Measurements from ENCODE around the gene KCNIP1. TPM values are rescaled to one million over a fixed set of nuclear protein-coding genes. Genes with fewer than 3 reads are reported as not detected.

The KCNIP1 gene
- total RNA-seq, 8 experiments from 2014 or later: 0.80 to 35.0 (median 14.5) TPM; not detected in 2

DNA sequence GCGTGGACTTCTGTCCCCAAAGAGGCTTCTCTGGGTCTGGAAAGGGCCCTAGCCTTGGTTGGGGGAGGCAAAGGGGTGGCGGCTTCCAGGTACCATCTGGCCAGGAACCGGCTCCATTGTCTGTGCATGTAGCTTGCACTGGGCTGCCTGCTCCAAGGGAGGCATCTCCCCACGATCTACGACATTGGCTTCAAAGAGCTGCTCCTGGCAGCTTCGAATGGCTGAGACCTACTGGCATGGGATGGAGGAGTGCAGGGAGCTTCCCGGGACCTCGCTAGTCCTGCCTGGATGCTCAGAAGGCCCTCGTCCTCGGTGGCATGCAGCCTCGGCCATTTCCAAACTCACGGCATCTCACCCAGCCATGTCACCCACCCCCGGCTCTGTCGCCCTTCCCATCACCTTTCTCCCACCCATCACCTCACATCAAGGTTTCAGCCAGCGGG, 137.8 kb downstream of the KCNIP1 start:
- Histone ChIP-seq H3K27ac (no peak overlapping the region), H3K4me3 (no peak overlapping the region), H3K4me1 (replicated peaks in 1 of 2) (peaks cover 2 to 3% of the 10 kb centered on the region in 2 donors)
- no peak for ATAC-seq (replicated peaks in 6 of 8)
- WGBS, 10 experiments: 58 to 91% (median 64%) methylated on average over 2 to 6 of the region's 15 CpGs; no CpG with 5 or more reads in 7 of the 10 experiments
- in situ Hi-C loops (cut with MboI; ENCODE audit: low pct_unique_long_range_greater_than_20kb in 2 of 9, low sequenced_read_pairs in 9 of 9, unreplicated experiment in 9 of 9): loop anchor here in 2 of 9 experiments (25.0 kb wide), 2 partner anchors 146 to 204 kb away; partner anchors contain the start of gene GABRP (in 1 of the 2)

DNA sequence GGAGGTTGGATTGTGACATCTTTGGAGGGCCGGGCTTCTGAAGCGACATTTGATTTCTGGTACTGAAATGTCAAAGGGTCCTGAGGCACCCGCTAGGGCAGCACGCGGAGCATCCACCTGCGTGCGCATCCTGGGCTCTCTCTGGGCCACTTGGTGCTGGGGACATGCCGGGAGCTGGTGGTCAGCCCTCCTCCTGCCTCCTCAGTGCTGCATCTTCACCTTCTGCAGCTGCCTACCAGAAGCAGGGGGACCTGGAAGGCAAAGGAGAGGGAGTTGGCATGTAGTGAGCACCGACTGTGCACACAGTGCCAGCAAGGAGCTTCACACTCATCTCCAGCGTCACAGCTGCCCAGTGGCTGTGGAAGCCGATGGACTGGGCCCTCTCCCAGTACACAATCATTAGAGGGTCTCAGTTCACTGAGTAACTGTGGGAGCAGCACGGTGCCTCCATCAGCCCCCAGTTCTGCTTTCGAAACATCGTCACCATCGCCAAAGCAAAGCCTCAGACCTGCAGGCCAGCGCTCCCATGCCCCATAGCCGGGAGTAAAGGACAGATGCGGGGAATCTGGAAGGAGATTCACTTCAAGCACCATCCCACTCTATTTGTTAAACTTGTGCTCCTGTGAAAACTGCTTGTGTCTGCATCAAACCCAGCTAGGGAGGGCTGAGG, 138.4 kb downstream of the KCNIP1 start:
- ATAC-seq (replicated peaks in 6 of 8): no peak
- WGBS, 10 experiments: 20 to 100% (median 92%) methylated on average over 1 to 10 of the region's 18 CpGs; no CpG with 5 or more reads in 3 of the 10 experiments
- in situ Hi-C loops (cut with MboI; ENCODE audit: low pct_unique_long_range_greater_than_20kb in 2 of 9, low sequenced_read_pairs in 9 of 9, unreplicated experiment in 9 of 9): loop anchor here in 2 of 9 experiments (25.0 kb wide), 2 partner anchors 145 to 205 kb away; partner anchors contain the start of gene GABRP (in 1 of the 2)

DNA sequence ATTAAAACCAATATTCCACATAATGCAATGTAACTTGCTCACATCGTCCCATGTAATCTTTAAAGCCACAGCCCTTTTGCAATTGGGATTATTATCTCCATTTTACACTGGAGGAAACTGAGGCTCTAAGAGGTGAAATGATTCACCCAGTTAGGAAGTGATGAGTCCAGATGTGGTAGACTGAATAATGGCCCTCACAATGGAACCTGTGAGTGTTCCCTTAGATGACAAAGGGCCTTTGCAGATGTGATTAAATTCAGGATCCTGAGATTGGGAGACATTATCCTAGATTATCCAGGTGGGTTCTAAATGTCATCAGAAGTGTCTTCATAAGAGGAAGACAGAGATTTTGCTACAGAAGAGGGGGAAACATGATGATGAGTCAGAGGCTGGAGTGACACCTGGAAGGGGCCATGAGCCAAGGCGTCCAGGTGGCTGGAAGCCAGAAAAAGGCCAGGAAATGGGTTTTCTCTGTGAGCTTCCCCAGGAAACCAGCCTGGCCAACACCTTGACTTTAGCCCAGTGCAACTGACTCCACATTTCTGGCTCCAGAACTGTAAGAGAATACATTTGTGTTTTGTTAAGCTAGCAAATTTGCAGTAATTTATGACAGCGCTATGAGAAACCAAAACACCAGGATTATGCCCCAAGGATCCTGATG, 139.1 kb downstream of the KCNIP1 start:
- 0 to 100% (median 77%) methylated on average over 1 to 3 of the region's 3 CpGs; no CpG with 5 or more reads in 2 of the 10 experiments for WGBS, 10 experiments
- Histone ChIP-seq H3K4me1 (replicated peaks in 1 of 2) (peaks cover 2 to 3% of the 10 kb centered on the region in 2 donors), H3K27ac (no peak overlapping the region), H3K4me3 (no peak overlapping the region)
- in situ Hi-C loops (cut with MboI; ENCODE audit: low pct_unique_long_range_greater_than_20kb in 2 of 9, low sequenced_read_pairs in 9 of 9, unreplicated experiment in 9 of 9): loop anchor here in 2 of 9 experiments (25.0 kb wide), 2 partner anchors 144 to 206 kb away; partner anchors contain the start of gene GABRP (in 1 of the 2)
- no peak for ATAC-seq (replicated peaks in 6 of 8)

More for the DNA sequence above, 138.4 kb downstream of the KCNIP1 start:
- Histone ChIP-seq H3K4me1 (replicated peaks in 1 of 2) (peaks cover 2 to 3% of the 10 kb centered on the region in 2 donors), H3K27ac (no peak overlapping the region), H3K4me3 (no peak overlapping the region)

DNA sequence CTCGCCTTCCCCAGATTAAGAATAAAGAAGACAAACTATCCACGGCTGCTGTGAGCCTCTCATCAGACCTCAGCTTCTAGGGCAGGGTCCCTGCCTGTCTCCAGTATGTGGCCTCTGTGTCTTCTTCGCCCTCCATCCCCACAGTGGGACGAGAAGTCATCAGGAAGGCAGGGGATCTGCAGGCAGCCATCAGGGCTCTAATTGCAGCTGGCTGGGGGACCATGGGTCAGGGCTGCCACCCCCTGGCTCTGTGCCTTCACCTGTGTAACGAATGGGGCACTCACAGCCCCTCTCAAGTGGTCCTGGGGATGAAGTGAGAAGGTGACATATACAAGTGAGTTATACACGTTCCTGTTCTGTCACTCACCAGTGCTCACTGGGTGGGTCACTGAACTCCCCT, 139.8 kb downstream of the KCNIP1 start:
- in situ Hi-C loops (cut with MboI; ENCODE audit: low pct_unique_long_range_greater_than_20kb in 2 of 9, low sequenced_read_pairs in 9 of 9, unreplicated experiment in 9 of 9): loop anchor here in 2 of 9 experiments (25.0 kb wide), 2 partner anchors 144 to 206 kb away; partner anchors contain the start of gene GABRP (in 1 of the 2)
- Histone ChIP-seq H3K4me1 (replicated peaks in 1 of 2) (peaks cover 2 to 3% of the 10 kb centered on the region in 2 donors), H3K4me3 (no peak overlapping the region), H3K27ac (no peak overlapping the region)
- WGBS, 10 experiments: 0 to 100% (median 56%) methylated on average over 1 to 4 of the region's 6 CpGs; no CpG with 5 or more reads in 4 of the 10 experiments
- ATAC-seq (replicated peaks in 6 of 8): no peak

DNA sequence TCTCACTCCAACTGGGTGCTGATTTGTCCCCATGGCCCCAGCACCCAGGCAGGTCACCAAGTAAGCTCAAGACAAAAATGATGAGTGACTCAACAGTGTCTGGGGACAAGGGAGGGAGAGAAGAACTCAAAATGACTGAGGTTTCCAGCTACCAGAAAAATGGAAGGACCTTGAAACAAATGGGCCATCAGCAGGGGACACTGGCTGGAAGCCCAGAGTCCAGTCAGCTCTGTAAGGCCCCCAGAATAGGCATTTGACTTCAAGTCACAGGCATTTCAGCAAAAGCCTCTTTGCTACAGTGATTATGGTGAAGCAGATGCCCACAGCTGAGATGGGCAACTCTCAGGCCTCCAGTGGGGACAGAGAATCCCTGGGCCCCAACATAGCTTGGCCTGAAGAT, 140.7 kb downstream of the KCNIP1 start:
- no peak for ATAC-seq (replicated peaks in 6 of 8)
- H3K27ac ChIP-seq: no peak overlapping the region
- H3K4me3 ChIP-seq: no peak overlapping the region
- peaks cover 0 to 2% of the 10 kb centered on the region in 2 donors for H3K4me1 ChIP-seq (replicated peaks in 1 of 2)
- in situ Hi-C loops (cut with MboI; ENCODE audit: low pct_unique_long_range_greater_than_20kb in 2 of 9, low sequenced_read_pairs in 9 of 9, unreplicated experiment in 9 of 9): loop anchor here in 2 of 9 experiments (25.0 kb wide), 2 partner anchors 143 to 207 kb away; partner anchors contain the start of gene GABRP (in 1 of the 2)

DNA sequence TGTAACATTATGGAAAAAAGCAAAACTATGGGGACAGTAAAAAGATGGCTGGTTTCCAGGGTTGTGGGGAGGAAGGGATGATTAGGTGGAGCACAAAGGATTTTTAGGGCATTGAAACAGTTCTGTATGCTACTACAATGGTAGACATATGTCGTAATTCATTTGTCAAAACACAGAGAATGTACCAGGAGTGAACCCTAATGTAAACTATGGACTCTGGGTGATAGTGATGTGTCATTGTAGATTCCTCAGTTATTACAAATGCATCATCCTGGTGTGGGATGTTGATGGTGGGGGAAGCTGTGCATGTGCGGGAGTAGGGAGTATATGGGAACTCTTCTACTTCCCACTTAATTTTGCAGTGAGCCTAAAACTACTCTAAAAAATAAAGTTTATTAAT, 144.7 kb downstream of the KCNIP1 start:
- 0 to 100% (median 80%) methylated on average over 1 to 2 of the region's 2 CpGs; no CpG with 5 or more reads in 1 of the 10 experiments for WGBS, 10 experiments
- Histone ChIP-seq H3K4me3 (no peak overlapping the region), H3K27ac (no peak overlapping the region), H3K4me1 (replicated peaks in 1 of 2) (peaks cover 11 to 12% of the 10 kb centered on the region in 2 donors)
- ATAC-seq (replicated peaks in 6 of 8): no peak
- in situ Hi-C loops (cut with MboI; ENCODE audit: low pct_unique_long_range_greater_than_20kb in 2 of 9, low sequenced_read_pairs in 9 of 9, unreplicated experiment in 9 of 9): loop anchor here in 2 of 9 experiments (25.0 kb wide), 2 partner anchors 139 to 211 kb away; partner anchors contain the start of gene GABRP (in 1 of the 2)

DNA sequence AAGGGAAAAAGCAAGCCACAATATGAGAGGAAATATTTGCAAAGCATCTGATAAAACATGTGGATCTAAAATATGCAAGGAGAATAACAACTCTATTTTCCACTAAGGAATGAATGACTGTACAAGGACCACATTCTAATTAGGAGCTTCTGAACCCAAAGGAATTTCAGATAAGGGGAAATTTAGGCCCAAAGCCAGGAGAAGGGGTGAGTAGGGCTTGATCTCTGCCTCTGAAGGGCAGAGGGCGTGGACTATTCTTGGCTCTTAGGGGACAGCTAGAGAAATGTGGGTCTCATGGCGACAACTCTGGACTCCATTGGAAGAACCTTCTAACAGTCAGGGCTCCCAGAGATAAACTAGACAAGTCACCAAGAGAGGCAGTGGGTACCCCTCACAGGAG, 147.0 kb downstream of the KCNIP1 start:
- ATAC-seq (replicated peaks in 6 of 8): no peak
- no peak overlapping the region for H3K4me3 ChIP-seq
- peaks cover 14% of the 10 kb centered on the region in 2 donors for H3K4me1 ChIP-seq (replicated peaks in 1 of 2)
- WGBS, 10 experiments: 0 to 100% (median 86%) methylated on average over 1 to 2 of the region's 2 CpGs; no CpG with 5 or more reads in 3 of the 10 experiments
- no peak overlapping the region for H3K27ac ChIP-seq
- in situ Hi-C loops (cut with MboI; ENCODE audit: low pct_unique_long_range_greater_than_20kb in 2 of 9, low sequenced_read_pairs in 9 of 9, unreplicated experiment in 9 of 9): no loop called here

DNA sequence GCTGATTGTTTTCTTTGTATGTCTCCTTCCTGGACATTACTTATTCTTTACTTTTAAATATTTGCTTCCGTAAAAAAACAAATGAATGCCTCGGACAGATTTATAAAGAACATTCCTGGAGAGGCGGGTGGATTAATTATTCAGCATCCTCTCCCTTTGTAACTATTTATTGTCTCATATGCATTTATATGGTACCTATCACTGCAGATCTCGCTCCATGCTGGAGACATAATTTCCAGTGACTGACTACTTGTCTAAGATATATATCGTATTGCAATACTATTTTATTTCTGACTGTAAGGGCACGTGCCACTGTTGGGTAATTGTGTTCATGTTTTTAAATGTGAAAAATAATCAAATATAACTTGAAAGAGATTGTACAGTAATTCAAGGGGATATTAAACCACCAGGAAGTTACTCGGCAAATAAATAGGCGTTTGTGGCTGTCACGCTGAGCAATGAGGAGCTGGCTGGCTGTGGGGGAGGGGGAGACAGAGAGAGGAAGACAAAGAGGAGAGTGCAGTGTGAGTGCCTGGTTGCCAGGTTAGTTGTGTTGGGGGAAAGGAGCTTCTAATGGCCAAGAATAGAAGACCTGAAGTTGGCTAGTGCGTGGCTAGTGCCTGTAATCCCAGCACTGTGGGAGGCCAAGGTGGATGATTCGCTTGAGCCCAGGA, 147.9 kb downstream of the KCNIP1 start:
- Histone ChIP-seq H3K27ac (peak overlapping the region in 1 of 2 donors; percentile 17), H3K4me3 (no peak overlapping the region), H3K4me1 (replicated peaks in 1 of 2) (peaks cover 17 to 20% of the 10 kb centered on the region in 2 donors)
- in situ Hi-C loops (cut with MboI; ENCODE audit: low pct_unique_long_range_greater_than_20kb in 2 of 9, low sequenced_read_pairs in 9 of 9, unreplicated experiment in 9 of 9): no loop called here
- peak in 5 of 8 experiments; percentile 29 to 77 (median 53) for ATAC-seq (replicated peaks in 6 of 8)
- 47 to 95% (median 58%) methylated on average over 3 to 11 of the region's 11 CpGs for WGBS, 10 experiments

DNA sequence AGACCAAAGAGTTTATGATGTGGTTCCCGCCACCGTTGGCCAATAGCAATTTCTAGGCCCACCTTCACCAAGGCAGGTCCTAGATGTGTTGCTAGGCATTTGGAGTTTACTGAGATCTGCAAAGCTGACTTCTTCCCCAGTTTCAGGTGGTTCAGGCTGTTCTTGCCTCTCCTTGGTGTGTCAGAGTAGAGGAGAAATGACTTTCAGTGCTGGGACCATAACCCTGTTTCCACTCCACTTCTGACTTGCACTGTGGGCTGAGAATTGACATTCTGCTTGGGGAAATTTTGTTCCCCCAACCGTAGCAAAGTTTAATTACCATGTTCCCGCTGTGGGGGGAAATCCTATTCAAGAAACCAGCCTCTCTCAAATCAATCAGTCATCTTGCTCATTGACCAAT, 151.7 kb downstream of the KCNIP1 start:
- H3K4me3 ChIP-seq: no peak overlapping the region
- WGBS, 10 experiments: 0 to 79% (median 64%) methylated on average over 1 to 4 of the region's 4 CpGs; no CpG with 5 or more reads in 4 of the 10 experiments
- no peak for ATAC-seq (replicated peaks in 6 of 8)
- no peak overlapping the region for H3K27ac ChIP-seq
- in situ Hi-C loops (cut with MboI; ENCODE audit: low pct_unique_long_range_greater_than_20kb in 2 of 9, low sequenced_read_pairs in 9 of 9, unreplicated experiment in 9 of 9): no loop called here
- H3K4me1 ChIP-seq (replicated peaks in 1 of 2): peaks cover 15 to 17% of the 10 kb centered on the region in 2 donors

DNA sequence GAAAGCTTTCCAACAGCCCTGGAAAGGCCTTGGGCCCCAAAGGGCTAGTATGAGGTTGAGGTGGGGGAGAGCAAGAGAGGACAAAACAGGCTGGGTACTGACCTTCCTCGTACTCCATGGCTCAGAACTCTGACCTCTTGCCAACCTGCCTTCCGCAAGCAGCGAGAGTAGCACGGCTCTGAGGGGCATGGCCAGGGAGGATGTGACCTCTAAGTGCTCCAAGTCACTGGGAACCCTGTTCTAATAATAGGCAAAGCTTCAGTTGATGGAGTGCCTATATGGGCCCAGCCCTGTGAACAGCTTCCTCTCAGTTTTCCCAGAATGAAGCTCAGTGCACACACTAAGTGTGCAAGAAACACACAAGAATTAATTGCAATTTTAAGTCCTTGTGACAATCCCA, 152.1 kb downstream of the KCNIP1 start:
- 43 to 89% (median 80%) methylated on average over 1 to 3 of the region's 4 CpGs; no CpG with 5 or more reads in 5 of the 10 experiments for WGBS, 10 experiments
- in situ Hi-C loops (cut with MboI; ENCODE audit: low pct_unique_long_range_greater_than_20kb in 2 of 9, low sequenced_read_pairs in 9 of 9, unreplicated experiment in 9 of 9): no loop called here
- H3K4me3 ChIP-seq: no peak overlapping the region
- H3K27ac ChIP-seq: no peak overlapping the region
- peaks cover 15 to 17% of the 10 kb centered on the region in 2 donors for H3K4me1 ChIP-seq (replicated peaks in 1 of 2)
- ATAC-seq (replicated peaks in 6 of 8): no peak

DNA sequence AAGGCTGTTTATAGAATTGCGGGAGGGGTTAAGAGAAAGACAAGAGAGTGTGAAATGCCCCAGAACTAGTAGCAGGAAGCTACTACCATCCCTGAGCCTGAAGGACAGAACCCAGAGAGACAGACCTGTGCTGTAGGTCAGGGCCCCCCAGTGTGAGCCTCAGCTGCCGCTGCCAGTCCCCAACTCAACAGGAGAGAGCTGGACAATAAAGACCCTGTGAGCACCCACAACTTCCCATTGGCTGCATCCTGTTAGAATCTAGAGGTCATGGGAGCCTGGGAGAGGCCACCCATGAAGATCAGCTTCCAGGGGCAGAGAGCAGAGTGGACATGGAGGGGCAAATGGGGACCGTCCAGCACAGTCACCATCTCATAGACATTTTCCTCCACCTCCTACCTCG, 152.5 kb downstream of the KCNIP1 start:
- no peak overlapping the region for H3K27ac ChIP-seq
- ATAC-seq (replicated peaks in 6 of 8): no peak
- H3K4me3 ChIP-seq: no peak overlapping the region
- in situ Hi-C loops (cut with MboI; ENCODE audit: low pct_unique_long_range_greater_than_20kb in 2 of 9, low sequenced_read_pairs in 9 of 9, unreplicated experiment in 9 of 9): no loop called here
- H3K4me1 ChIP-seq (replicated peaks in 1 of 2): peaks cover 15% of the 10 kb centered on the region in 2 donors
- 17 to 100% (median 85%) methylated on average over 1 to 3 of the region's 4 CpGs; no CpG with 5 or more reads in 4 of the 10 experiments for WGBS, 10 experiments

DNA sequence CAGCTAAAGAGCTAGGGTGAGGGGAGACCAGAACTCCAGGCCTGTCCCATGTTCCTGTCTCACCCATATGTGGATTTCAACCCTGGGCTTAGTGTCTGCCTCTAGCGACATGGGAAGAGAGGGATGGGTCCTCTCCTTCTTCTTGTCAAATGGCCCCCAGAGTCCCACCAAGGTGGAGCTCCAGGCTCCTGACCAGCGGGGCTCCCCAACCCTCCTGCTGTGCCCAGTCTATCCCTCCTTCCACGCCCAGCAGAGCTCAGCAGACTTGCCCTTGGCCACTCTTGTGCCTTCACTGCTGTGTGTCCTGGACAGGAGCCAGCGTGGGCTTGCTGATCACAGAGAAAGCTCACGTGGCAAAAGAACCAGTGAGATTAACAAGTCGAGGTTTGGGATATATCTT, 156.7 kb downstream of the KCNIP1 start:
- peaks cover 8 to 10% of the 10 kb centered on the region in 2 donors for H3K4me1 ChIP-seq (replicated peaks in 1 of 2)
- WGBS, 10 experiments: 0 to 91% (median 53%) methylated on average over 2 to 5 of the region's 6 CpGs; no CpG with 5 or more reads in 6 of the 10 experiments
- no peak for ATAC-seq (replicated peaks in 6 of 8)
- H3K4me3 ChIP-seq: no peak overlapping the region
- in situ Hi-C loops (cut with MboI; ENCODE audit: low pct_unique_long_range_greater_than_20kb in 2 of 9, low sequenced_read_pairs in 9 of 9, unreplicated experiment in 9 of 9): no loop called here
- no peak overlapping the region for H3K27ac ChIP-seq

All from motor neuron (in vitro differentiated cells).